Right ventricle myocardium superior (tissue), 1 donor: ENCODE data around the gene EPN2. TPM values are rescaled to one million over a fixed set of nuclear protein-coding genes. Genes with fewer than 3 reads are reported as not detected.
A peak's percentile ranks its signal among the peaks of the same experiment; 100 is the strongest.

ENCODE experiments used
- ATAC-seq: fragments of 200-7000 bp; cut with Tn5 transposase; one replicate; pipeline ENCODE4 v1.9.1; 2020; ENCODE audit warnings: mild to moderate bottlenecking; ENCODE audit not compliant: poor library complexity
- DNase-seq: peaks from one replicate; pipeline ENCODE4 v3.0.0-alpha.2; 2020
- intact Hi-C: fragments of 100-400 bp; cut with DNase I; formaldehyde crosslinking; loops from one replicate; pipeline ENCODE4 v1.11.2; 2022
- total RNA-seq: library from RNA; stranded (reverse); fragmentation: NEBNext Ultra II Directional; extraction: Animal tissue kit (Norgen Biotek cat#: 25700); gene quantifications from one replicate; pipeline ENCODE4 v1.2.1, GENCODE V29; 2021
- donor health status: DM: no; HTN: yes; CAD: no; lungs with severe emphysema.

Gene EPN2
- total RNA-seq, 1 donor from 2014 or later = 91.0 TPM

DNA sequence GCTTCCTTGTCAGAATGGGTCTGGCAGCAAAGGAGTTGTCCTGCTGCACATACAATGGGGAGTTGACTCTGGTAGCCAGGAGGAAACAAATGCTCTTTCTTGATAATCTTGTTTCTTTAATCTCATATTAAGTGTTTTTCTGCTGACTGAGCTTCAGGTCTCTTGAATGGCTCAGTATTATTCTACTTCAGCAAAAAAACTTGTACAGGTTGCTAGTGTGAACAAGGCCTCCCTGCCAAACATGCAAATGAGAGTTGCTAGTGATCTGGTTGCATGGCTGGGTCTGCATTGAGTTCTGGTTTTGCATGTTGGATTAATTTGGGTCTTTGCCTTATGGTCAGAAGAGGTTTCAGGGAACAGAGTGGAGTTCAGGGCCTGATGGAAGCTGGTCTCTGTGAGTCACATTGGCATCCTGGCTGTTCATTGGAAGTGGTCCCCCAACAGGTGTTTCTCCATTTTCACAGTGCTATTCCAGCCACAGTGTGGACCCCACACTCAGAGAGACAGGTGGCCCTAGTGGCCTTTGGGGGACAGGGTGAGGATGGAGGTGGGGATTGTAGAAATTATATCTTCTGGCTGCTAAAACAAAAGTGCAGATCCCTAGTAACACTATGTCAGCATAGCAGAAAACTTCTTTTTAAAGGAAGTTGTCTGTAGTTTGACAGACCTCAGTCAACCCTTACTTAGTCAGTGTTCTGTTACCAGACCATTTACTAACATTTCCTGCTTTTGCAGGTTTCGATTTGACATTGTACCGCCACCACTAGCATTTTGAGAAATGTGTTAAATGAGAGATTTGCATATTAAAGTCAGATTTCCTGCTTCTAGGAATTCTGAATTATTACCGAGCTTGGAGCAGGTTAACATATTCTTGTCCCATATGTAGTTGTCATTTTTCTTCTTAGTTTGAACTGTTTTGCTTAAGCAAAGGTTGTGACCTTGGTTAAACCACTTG is 47.1 kb downstream of the EPN2 start:
- no peak for DNase-seq
- intact Hi-C loops = no loop called here
- no peak for ATAC-seq

DNA sequence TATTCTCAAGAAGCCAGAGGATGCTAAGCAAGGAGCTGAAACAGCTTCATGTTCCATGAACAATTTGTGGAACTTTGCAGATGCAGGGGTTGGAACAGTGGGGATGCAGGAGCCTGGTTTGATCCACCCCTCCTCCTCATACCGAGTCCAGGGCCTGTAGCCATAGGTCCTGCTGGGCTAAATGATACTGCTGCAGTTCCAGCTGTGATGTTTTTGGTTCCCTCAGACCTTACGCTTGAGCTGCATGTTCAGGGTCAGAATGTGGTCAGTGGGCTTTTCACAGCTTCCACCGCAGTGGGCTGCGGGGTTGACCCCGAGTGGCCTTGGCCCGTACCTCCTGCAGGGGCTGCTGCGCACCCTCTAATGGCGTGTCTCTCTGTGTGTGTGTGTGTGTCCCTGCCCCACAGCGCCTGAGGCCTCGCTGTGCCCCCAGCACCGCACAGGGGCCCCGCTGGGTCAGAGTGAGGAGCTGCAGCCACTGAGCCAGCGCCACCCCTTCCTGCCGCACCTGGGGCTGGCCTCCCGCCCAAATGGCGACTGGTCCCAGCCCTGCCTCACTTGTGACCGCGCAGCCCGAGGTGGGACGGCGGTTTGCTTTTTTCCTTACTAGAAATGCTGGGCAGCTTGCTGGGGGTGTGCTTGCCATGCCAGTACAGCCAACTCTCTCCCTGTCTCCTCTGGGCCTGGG is 48.2 kb downstream of the EPN2 start:
- no peak for ATAC-seq
- intact Hi-C loops = no loop called here
- no peak for DNase-seq

DNA sequence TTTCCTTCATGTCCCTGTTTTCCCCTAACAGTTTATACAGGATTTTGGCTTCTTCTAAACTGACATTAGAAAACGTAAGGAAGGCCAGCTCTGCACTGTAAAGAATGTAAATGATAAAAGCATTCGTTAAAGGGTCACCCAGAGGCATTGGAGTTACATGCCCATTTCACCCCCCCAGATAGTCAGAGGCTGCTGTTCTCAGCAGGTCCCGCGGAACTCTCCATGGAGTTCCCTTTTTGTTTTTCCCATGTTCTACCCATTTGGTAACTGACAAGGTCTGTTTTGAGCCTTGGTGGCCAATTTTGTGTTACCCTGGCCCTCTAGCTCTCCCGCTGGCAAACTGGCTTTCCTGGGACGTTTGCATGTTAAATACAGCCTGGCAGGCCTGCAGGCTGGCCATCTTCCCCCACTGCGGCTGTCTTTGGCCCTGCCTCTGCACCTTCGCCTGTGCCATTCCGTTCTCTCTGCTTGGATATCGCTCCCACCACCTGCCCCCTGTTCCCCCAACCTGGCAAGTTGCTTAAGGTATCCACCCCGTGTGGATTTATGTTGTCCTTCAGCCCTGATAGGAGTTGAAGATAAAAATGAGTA is 49.7 kb downstream of the EPN2 start:
- ATAC-seq (peak; percentile 39), DNase-seq (no peak)
- intact Hi-C loops = no loop called here

DNA sequence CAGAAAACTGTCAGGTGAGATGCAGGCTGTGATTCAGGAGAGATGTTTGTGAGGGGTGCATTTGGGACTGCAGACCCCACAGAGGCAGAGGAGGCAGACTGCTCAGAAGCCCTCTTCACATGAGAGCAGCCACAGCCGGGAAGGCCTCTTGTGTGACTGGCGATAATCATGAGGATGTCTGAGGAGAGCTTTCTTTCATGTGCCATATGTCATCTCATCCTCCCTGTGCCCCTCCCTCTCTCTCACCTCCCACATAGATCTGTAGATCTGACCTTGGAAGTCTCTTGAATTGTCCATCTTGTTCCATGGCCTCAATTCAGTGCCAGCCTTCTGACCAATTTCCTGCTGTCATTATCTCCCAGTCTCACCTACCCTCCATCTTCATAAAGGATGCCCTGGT is 50.5 kb downstream of the EPN2 start:
- intact Hi-C loops = no loop called here
- ATAC-seq (no peak), DNase-seq (no peak)

DNA sequence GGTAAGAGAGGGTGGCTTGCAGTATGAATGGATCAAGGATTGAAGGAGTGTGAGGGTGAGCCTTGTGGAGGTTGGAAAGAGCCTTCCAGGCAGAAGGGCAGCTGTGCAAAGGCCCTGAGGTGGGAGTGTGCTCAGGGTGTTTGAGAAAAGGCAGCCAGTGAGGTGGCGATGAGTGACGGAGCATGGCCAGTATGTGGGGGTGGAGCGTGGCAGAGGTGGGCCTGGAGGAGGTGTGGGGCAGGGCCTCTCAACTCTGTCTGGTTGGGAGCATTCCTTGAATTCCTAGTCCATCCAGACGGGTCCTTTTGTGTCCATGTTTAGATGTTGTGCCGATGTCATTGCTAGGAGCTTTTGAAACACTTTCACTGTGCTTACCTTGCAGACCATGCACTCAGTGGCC is 51.3 kb downstream of the EPN2 start:
- no peak for DNase-seq
- intact Hi-C loops = no loop called here
- ATAC-seq = no peak

DNA sequence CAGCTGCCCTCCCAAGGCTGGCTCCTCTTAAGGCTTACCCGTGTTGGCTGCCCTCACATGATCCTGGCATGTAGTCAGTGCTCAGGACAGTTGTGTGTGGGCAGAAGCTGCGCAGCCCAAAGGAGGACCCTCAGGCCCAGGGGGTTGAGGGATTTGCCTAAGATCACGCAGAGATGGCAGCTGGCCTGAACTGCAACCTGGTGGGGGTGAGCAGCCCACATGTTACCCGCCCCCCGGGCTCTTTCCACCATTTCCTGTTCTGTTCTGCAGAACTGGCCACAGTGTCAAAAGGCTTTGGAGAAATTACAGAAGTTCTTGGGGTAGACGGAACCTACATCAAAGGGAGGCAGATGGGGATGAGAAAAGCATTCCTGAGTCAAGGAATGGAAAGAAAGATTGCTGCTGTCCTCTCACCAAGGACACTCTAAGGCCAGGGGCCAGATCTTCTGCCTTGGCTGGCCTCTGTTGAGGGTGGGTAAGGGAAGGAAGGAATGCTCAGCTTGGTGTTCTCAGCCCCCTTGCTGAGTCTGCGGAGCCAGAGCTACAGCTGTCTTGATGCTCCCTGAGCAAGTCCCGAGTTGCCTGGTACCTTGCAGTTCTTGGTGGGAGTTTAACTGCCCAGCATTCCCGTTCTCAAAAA is 53.0 kb downstream of the EPN2 start:
- intact Hi-C loops = no loop called here
- DNase-seq (no peak), ATAC-seq (no peak)

DNA sequence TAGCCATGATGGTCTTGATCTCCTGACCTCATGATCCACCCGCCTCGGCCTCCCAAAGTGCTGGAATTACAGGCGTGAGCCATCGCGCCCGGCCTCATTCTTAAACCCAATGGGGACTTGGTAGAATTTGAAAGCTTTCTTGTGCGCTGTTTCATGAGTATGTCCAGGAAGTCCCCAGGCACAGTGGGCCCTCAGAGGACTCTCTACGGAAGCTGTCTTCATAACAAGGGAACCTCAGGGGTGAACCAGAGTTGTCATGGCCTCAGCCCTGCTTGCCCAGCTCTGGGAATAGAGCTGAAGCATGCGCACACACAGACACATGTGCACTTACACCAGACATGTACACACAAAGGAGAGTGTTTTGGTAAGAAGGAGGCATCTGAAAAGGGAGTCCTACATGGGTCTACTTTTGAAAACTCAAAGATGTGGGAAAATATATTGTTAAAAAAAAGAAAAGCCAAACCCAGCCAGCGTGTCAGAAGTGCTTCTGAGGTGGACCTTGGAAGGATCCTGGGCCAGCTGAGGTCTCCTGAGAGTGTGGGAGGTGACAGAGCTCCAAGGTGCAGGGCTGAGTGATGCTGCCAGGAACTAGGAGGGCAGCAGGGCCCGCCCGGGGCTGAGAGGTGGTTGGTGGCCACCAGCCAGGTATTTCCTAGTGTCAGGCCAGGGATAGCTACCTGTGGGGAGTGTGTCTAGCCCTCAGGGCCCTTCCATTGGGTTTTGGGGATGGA is 54.6 kb downstream of the EPN2 start:
- intact Hi-C loops = no loop called here
- ATAC-seq (no peak), DNase-seq (no peak)

DNA sequence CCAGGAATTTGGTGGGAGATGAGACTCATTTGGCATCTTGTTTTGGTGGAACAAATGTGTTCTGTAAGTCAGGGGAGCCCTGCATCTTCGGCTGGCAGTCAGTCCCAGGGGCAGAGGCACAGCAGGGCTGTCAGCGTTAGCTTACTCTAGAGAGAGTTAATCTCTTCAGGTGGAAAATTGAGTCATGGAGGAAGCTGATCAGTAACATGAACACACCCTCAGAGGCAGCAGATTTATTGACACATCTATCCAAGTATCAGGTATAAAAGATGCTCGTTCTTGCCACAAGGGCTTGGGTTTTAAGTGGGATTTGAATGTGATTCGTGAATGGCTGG is 55.2 kb downstream of the EPN2 start:
- ATAC-seq = no peak
- intact Hi-C loops = no loop called here
- no peak for DNase-seq

DNA sequence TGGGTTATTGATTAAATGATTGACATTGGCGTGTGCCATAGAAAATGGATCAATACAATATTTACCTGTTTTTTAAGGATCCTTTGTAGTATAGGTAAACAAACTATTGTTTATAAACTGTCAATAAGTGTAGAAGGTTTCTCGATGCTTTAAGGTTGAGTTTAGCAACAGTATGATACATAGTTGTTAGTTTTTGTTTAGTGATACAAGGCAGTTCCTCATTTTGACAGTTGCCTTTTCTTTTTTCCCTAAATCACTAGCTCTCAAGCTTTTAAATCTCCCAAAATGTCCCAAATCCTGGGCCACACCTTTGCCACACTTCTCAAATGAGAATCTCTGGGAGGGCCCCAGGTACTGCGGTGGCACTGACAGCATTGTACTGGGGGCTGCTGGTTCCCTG is 57.3 kb downstream of the EPN2 start:
- ATAC-seq (no peak), DNase-seq (no peak)
- intact Hi-C loops = no loop called here

DNA sequence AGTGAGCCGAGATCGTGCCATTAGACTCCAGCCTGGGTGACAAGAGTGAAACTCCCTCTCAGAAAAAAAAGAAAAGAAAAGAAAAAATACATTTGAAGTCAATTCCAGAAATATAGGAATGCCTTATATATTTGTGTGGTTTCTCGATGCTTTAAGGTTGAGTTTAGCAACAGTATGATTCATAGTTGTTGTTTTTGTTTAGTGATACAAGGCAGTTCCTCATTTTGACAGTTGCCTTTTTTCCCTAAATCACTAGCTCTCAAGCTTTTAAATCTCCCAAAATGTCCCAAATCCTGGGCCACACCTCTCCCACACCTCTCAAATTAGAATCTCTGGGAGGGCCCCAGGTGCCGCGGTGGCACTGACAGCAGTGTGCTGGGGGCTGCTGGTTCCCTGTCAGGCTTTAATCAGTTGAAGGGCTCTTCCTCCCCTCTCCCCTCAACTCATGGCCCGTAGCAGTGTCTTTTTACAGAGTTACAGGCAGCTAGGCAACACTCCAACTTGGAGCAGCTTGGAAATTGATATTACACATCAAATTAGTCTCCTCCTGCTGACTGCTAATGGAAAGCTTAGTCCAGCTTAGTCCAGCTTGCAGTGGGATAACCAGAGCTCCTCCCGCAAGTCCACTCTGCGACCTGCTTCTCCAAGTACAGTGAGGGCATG is 58.4 kb downstream of the EPN2 start:
- DNase-seq (no peak), ATAC-seq (peak; percentile 17)
- intact Hi-C loops = no loop called here

DNA sequence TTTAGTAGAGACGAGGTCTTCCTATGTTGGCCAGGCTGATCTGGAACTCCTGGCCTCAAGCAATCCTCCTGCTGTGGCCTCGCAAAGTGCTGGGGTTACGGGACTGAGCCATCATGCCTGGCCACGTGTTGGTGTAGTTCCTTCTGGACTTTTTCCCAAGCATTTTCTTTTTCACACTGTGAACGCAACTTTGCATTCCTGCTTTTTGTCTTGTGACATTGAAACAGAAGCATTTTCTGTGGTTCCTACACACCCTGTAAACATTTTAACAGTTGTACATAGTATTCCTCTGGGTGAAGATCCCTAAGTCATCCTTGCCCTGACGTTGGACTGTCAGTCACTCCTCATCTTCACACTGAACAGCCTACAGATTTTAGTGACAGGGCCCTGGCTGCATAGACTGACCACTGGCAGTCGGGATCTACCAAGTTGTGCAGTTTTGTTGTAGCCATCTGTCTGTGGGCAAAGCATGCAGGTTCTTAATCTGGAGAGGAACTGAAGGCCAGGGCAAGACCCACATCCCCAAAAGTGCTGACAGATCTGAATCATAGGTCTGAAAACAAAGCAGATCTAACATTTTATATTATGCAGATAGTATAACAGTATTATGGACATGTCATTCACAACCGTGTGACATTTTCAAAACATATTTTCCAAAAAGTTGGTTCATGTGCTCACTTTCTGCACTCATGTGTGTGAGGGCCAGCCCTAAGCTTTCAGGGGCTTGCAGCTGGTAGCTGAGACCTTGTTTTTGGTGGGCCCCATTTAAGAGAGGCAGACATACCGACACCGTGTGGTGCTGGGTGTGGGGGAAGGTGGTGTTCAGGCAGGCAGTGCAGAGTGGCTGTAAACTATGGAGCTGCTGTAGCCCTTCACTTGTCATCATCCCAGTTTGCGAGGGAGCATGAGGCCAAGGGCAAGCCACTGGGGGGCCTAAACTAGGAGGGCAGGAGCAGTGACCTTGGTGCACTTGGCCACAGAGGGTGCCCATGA is 59.9 kb downstream of the EPN2 start:
- no peak for DNase-seq
- intact Hi-C loops = no loop called here
- no peak for ATAC-seq

DNA sequence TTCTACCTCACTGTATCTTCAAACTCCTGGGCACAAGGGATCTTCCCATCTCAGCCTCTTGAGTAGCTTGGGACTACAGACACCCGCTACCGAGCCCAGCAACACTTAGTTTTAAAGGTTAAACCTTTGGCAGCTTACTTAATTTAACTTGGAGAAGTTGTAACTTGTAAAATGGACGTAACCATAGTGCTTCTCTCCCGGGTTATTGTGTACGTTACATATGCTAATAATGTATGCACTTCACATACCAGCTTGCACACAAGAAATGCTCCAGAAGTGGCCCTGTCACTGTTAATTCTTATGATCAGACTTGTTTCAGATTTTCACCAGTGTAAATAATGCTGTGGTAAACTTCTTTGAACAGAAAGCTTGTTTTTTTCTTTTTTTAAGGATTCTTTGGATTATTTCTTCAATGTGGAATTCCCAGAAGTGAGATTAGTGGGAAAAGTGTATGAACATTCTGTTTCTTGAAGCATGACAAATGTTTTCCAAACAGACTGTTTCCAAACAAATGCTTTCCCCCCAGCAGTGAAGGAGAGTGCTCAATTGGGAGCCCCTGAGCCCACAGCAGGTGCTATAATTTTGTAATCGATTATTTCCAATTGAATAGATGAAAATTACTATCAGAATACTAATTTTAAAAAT is 61.5 kb downstream of the EPN2 start:
- intact Hi-C loops = no loop called here
- no peak for DNase-seq
- no peak for ATAC-seq

DNA sequence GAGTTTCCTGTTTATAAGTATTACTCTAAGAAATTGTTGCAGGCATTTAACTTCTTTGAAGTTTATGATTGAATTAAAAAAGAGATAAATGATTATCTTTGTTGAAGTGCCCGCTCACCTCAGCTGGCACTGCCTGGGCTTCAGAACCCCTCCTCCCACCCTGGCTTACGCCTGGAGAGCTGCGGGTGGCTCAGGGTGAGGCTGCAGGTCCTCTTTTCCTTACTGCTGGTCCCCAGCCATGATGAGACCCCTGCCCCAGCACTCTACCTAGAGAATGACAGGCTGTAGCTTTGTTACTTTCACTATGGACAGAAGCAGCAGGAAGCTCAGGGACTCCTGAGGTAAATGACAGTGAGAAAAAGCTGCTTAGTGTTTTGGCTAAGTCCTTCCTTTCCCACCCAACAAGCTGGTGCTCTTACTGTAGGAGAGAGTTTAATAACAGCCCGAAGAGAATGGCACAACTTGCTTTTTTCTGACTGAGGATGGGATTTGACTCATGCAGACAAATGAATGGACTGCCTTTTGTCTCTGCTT is 62.1 kb downstream of the EPN2 start:
- DNase-seq (no peak), ATAC-seq (no peak)
- intact Hi-C loops = no loop called here

DNA sequence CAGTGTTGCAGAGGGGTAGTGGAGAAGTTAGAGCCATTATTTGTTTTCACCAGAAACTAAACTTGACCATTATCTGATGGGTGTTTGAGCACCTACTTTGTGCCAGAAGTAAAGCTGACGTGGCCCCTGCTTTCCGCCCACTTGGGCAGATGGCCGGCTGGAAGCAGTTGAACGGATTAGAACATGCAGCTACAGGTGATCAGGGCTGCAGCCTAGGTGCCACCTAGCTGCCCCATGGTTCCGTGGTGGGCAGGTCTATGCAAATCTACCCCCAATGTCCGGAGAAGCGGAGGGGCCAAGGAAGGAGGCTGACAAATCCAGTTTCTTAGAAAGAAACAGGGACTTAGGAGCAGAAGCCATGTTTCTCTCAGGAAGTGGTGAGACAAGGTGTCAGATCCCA is 62.7 kb downstream of the EPN2 start:
- no peak for DNase-seq
- ATAC-seq = no peak
- intact Hi-C loops = no loop called here

DNA sequence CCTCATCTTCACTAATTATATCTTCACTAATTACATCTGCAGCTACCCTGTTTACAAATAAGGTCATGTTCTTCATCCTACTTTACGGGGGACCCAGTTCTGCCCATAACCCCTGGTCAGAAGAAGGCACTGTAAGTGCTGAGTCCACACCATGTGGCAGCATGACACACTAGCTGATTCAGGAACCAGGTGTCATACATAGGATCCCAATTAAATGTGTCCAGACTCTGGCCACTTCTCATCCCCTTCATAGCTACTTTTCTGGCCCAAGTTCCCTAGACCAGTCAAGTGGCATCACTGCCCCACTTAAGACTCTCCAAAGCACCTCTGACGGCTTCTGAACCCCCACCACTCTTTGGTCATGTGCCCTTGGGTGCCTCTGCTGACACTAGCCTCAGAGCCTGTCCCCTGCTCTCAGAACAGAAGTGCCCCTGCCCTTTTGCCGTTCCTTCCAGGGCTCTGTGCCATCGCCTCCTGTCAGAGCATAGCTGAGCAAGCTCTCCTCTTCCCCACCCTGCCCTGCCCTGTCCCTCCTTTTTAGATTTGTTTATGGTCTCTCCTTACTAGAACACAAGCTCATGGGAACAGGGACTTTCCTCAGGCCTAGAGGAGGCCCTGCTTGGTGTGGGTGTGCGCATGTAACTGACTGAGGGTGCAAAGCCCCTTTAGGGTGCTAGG is 64.2 kb downstream of the EPN2 start:
- DNase-seq (no peak), ATAC-seq (peak; percentile 38)
- intact Hi-C loops = no loop called here

DNA sequence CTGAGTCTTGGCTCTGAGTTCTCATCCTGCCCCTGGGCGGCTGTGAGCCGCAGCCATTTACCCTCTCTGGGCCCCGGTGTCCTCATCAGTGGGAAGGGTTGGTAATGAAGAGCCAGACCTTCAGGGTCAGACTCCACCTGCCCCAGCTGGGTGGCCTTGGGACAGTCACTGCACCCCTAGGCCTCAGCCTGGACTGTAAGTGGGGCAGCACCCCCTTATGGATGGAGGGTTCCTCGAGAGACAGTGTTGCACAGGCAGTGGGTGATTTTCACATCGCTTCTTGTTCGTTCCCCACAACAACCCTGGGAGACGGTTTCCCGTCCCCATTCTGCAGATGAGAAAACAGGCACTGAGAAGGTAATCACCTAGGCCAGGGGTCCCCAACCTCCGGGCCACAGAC is 64.8 kb downstream of the EPN2 start:
- DNase-seq (no peak), ATAC-seq (no peak)
- intact Hi-C loops = no loop called here
